ENCODE results near the gene NUP58.

DNA sequence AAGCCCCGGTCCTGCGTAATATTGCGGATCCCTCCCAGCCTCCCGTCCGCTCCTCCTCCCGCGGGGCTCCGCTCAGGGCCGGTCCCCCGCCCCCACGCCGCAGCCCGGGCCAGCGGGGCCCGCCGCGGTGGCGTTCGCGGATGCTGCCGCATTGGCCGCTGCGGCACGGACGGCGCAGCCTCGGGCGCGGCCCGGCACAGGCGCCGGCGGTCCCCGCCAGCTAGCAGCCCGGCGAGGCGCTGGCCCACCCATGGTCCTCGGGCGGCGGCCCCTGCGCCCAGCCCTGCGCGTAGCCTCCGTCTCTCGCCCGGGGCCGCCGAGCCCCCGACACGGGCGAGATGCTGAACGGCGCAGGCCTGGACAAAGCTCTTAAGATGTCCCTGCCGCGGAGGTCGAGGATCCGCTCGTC, 70.5 kb downstream of the NUP58 start, which contains the start of gene ATP8A2:
- TF ChIP-seq, protein P1, sequence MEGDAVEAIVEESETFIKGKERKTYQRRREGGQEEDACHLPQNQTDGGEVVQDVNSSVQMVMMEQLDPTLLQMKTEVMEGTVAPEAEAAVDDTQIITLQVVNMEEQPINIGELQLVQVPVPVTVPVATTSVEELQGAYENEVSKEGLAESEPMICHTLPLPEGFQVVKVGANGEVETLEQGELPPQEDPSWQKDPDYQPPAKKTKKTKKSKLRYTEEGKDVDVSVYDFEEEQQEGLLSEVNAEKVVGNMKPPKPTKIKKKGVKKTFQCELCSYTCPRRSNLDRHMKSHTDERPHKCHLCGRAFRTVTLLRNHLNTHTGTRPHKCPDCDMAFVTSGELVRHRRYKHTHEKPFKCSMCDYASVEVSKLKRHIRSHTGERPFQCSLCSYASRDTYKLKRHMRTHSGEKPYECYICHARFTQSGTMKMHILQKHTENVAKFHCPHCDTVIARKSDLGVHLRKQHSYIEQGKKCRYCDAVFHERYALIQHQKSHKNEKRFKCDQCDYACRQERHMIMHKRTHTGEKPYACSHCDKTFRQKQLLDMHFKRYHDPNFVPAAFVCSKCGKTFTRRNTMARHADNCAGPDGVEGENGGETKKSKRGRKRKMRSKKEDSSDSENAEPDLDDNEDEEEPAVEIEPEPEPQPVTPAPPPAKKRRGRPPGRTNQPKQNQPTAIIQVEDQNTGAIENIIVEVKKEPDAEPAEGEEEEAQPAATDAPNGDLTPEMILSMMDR (IDR thresholded peaks at IDR 0.05; ENCODE audit: low read depth, low read length, missing input control) = no peak
- TF ChIP-seq JUND (IDR thresholded peaks at IDR 0.05) (no peak), GABPA (IDR thresholded peaks at IDR 0.05 in 1 of 2, conservative IDR thresholded peaks at IDR 0.05 in 1 of 2) (no peak), TAF1 (conservative IDR thresholded peaks at IDR 0.05) (no peak), YY1 (IDR thresholded peaks at IDR 0.05) (no peak), SP1 (IDR thresholded peaks at IDR 0.05) (no peak), FOXA1 (IDR thresholded peaks at IDR 0.05) (no peak), RXRA (IDR thresholded peaks at IDR 0.05) (no peak)
- TF ChIP-seq, protein P2, sequence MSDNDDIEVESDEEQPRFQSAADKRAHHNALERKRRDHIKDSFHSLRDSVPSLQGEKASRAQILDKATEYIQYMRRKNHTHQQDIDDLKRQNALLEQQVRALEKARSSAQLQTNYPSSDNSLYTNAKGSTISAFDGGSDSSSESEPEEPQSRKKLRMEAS (IDR thresholded peaks at IDR 0.05) = no peak
- TF ChIP-seq, protein P3, sequence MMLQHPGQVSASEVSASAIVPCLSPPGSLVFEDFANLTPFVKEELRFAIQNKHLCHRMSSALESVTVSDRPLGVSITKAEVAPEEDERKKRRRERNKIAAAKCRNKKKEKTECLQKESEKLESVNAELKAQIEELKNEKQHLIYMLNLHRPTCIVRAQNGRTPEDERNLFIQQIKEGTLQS (IDR thresholded peaks at IDR 0.05) = no peak
- TF ChIP-seq, protein P4, sequence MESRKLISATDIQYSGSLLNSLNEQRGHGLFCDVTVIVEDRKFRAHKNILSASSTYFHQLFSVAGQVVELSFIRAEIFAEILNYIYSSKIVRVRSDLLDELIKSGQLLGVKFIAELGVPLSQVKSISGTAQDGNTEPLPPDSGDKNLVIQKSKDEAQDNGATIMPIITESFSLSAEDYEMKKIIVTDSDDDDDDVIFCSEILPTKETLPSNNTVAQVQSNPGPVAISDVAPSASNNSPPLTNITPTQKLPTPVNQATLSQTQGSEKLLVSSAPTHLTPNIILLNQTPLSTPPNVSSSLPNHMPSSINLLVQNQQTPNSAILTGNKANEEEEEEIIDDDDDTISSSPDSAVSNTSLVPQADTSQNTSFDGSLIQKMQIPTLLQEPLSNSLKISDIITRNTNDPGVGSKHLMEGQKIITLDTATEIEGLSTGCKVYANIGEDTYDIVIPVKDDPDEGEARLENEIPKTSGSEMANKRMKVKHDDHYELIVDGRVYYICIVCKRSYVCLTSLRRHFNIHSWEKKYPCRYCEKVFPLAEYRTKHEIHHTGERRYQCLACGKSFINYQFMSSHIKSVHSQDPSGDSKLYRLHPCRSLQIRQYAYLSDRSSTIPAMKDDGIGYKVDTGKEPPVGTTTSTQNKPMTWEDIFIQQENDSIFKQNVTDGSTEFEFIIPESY (IDR thresholded peaks at IDR 0.05) = no peak
